ENCODE measurements around the gene COQ9.

The COQ9 gene

GRCh38 chr16:57409870-57410587 lies 37.2 kb upstream of the COQ9 start:
- H3K9me3 ChIP-seq (ENCODE audit: control insufficient read depth, low read length): no peaks in the 10 kb centered on the region
- no peak for DNase-seq

GRCh38 chr16:57411362-57411976 lies 35.8 kb upstream of the COQ9 start:
- H3K36me3 ChIP-seq (ENCODE audit: control insufficient read depth, insufficient read depth, low read length): no peaks in the 10 kb centered on the region

More at GRCh38 chr16:57409870-57410587, 37.2 kb upstream of the COQ9 start:
- no peak overlapping the region for H3K27ac ChIP-seq (ENCODE audit: insufficient read depth, low read length, poor library complexity, severe bottlenecking)
- no peak overlapping the region for H3K4me3 ChIP-seq (ENCODE audit: insufficient read depth, low read depth, low read length, poor library complexity, severe bottlenecking)
- H3K36me3 ChIP-seq (ENCODE audit: control insufficient read depth, insufficient read depth, low read length): no peaks in the 10 kb centered on the region
- H3K4me1 ChIP-seq (ENCODE audit: control insufficient read depth, insufficient read depth, low read length, poor library complexity, severe bottlenecking): no peaks in the 10 kb centered on the region
- H3K27me3 ChIP-seq (replicated peaks; ENCODE audit: control insufficient read depth, insufficient read depth, low read length, poor library complexity, severe bottlenecking): no peaks in the 10 kb centered on the region

GRCh38 chr16:57412584-57412983 lies 34.7 kb upstream of the COQ9 start:
- H3K27ac ChIP-seq (ENCODE audit: insufficient read depth, low read length, poor library complexity, severe bottlenecking): no peak overlapping the region
- peaks cover 7% of the 10 kb centered on the region for H3K4me1 ChIP-seq (ENCODE audit: control insufficient read depth, insufficient read depth, low read length, poor library complexity, severe bottlenecking)
- no peaks in the 10 kb centered on the region for H3K36me3 ChIP-seq (ENCODE audit: control insufficient read depth, insufficient read depth, low read length)
- no peaks in the 10 kb centered on the region for H3K9me3 ChIP-seq (ENCODE audit: control insufficient read depth, low read length)
- no peak for DNase-seq
- H3K27me3 ChIP-seq (replicated peaks; ENCODE audit: control insufficient read depth, insufficient read depth, low read length, poor library complexity, severe bottlenecking): no peaks in the 10 kb centered on the region
- no peak overlapping the region for H3K4me3 ChIP-seq (ENCODE audit: insufficient read depth, low read depth, low read length, poor library complexity, severe bottlenecking)

More at GRCh38 chr16:57411362-57411976, 35.8 kb upstream of the COQ9 start:
- Histone ChIP-seq H3K27ac (ENCODE audit: insufficient read depth, low read length, poor library complexity, severe bottlenecking) (no peak overlapping the region), H3K9me3 (ENCODE audit: control insufficient read depth, low read length) (no peaks in the 10 kb centered on the region), H3K4me1 (ENCODE audit: control insufficient read depth, insufficient read depth, low read length, poor library complexity, severe bottlenecking) (no peaks in the 10 kb centered on the region), H3K4me3 (ENCODE audit: insufficient read depth, low read depth, low read length, poor library complexity, severe bottlenecking) (no peak overlapping the region), H3K27me3 (replicated peaks; ENCODE audit: control insufficient read depth, insufficient read depth, low read length, poor library complexity, severe bottlenecking) (no peaks in the 10 kb centered on the region)
- DNase-seq: no peak

DNA sequence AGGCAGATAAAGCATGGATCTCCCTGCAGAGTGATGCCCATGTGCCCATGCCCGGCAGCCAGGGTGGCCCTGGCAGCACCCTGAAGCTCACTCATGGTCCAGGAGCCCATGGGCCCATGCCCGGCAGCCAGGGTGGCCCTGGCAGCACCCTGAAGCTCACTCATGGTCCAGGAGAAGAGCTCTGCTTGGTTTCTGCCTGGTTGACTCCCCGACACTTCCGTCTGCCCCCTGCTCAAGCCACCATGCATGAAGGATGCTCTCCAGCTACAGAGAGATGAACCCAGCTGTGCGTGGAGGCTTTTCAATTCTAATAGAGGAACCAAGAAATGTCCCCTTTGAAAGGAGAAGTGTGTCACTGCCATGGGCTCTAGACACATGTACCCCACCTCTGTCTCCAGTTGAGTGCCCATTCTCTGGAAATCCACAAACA lies 34.0 kb upstream of the COQ9 start:
- Histone ChIP-seq H3K36me3 (ENCODE audit: control insufficient read depth, insufficient read depth, low read length) (no peaks in the 10 kb centered on the region), H3K9me3 (ENCODE audit: control insufficient read depth, low read length) (no peaks in the 10 kb centered on the region), H3K4me3 (ENCODE audit: insufficient read depth, low read depth, low read length, poor library complexity, severe bottlenecking) (no peak overlapping the region), H3K4me1 (ENCODE audit: control insufficient read depth, insufficient read depth, low read length, poor library complexity, severe bottlenecking) (peaks cover 7% of the 10 kb centered on the region), H3K27ac (ENCODE audit: insufficient read depth, low read length, poor library complexity, severe bottlenecking) (no peak overlapping the region), H3K27me3 (replicated peaks; ENCODE audit: control insufficient read depth, insufficient read depth, low read length, poor library complexity, severe bottlenecking) (no peaks in the 10 kb centered on the region)
- no peak for DNase-seq

DNA sequence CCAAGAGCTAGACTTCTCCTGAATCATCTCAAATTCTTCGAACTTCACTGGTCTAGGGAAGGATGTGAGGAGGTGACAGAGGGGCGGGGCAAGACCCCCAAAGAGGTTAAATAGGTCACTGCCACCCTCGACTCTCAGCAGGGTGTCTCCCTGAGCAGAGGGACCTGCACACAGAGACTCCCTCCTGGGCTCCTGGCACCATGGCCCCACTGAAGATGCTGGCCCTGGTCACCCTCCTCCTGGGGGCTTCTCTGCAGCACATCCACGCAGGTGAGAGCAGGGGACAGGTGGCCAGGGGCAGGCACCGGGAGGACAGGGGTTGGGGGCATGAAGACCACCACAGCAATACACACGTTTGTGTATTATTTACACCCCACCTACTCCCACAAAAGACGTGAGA lies 33.5 kb upstream of the COQ9 start:
- peaks cover 8% of the 10 kb centered on the region for H3K4me1 ChIP-seq (ENCODE audit: control insufficient read depth, insufficient read depth, low read length, poor library complexity, severe bottlenecking)
- no peak overlapping the region for H3K27ac ChIP-seq (ENCODE audit: insufficient read depth, low read length, poor library complexity, severe bottlenecking)
- no peaks in the 10 kb centered on the region for H3K36me3 ChIP-seq (ENCODE audit: control insufficient read depth, insufficient read depth, low read length)
- no peak for DNase-seq
- no peak overlapping the region for H3K4me3 ChIP-seq (ENCODE audit: insufficient read depth, low read depth, low read length, poor library complexity, severe bottlenecking)
- no peaks in the 10 kb centered on the region for H3K27me3 ChIP-seq (replicated peaks; ENCODE audit: control insufficient read depth, insufficient read depth, low read length, poor library complexity, severe bottlenecking)
- H3K9me3 ChIP-seq (ENCODE audit: control insufficient read depth, low read length): no peaks in the 10 kb centered on the region

- DNase-seq: no peak
- no peaks in the 10 kb centered on the region for H3K27me3 ChIP-seq (replicated peaks; ENCODE audit: control insufficient read depth, insufficient read depth, low read length, poor library complexity, severe bottlenecking)
- H3K36me3 ChIP-seq (ENCODE audit: control insufficient read depth, insufficient read depth, low read length): no peaks in the 10 kb centered on the region
- H3K9me3 ChIP-seq (ENCODE audit: control insufficient read depth, low read length): no peaks in the 10 kb centered on the region
- no peak overlapping the region for H3K27ac ChIP-seq (ENCODE audit: insufficient read depth, low read length, poor library complexity, severe bottlenecking)
- no peak overlapping the region for H3K4me3 ChIP-seq (ENCODE audit: insufficient read depth, low read depth, low read length, poor library complexity, severe bottlenecking)
- H3K4me1 ChIP-seq (ENCODE audit: control insufficient read depth, insufficient read depth, low read length, poor library complexity, severe bottlenecking): peaks cover 13% of the 10 kb centered on the region
Observed at GRCh38 chr16:57416084-57416483, 31.2 kb upstream of the COQ9 start.

GRCh38 chr16:57419506-57419905 lies 27.8 kb upstream of the COQ9 start:
- Histone ChIP-seq H3K9me3 (ENCODE audit: control insufficient read depth, low read length) (no peaks in the 10 kb centered on the region), H3K4me1 (ENCODE audit: control insufficient read depth, insufficient read depth, low read length, poor library complexity, severe bottlenecking) (peaks cover 13% of the 10 kb centered on the region), H3K27me3 (replicated peaks; ENCODE audit: control insufficient read depth, insufficient read depth, low read length, poor library complexity, severe bottlenecking) (no peaks in the 10 kb centered on the region), H3K27ac (ENCODE audit: insufficient read depth, low read length, poor library complexity, severe bottlenecking) (no peak overlapping the region), H3K4me3 (ENCODE audit: insufficient read depth, low read depth, low read length, poor library complexity, severe bottlenecking) (no peak overlapping the region), H3K36me3 (ENCODE audit: control insufficient read depth, insufficient read depth, low read length) (no peaks in the 10 kb centered on the region)
- no peak for DNase-seq

- H3K27me3 ChIP-seq (replicated peaks; ENCODE audit: control insufficient read depth, insufficient read depth, low read length, poor library complexity, severe bottlenecking): no peaks in the 10 kb centered on the region
- H3K36me3 ChIP-seq (ENCODE audit: control insufficient read depth, insufficient read depth, low read length): no peaks in the 10 kb centered on the region
- H3K4me3 ChIP-seq (ENCODE audit: insufficient read depth, low read depth, low read length, poor library complexity, severe bottlenecking): no peak overlapping the region
- no peak for DNase-seq
- H3K4me1 ChIP-seq (ENCODE audit: control insufficient read depth, insufficient read depth, low read length, poor library complexity, severe bottlenecking): peaks cover 6% of the 10 kb centered on the region
- H3K27ac ChIP-seq (ENCODE audit: insufficient read depth, low read length, poor library complexity, severe bottlenecking): no peak overlapping the region
- no peaks in the 10 kb centered on the region for H3K9me3 ChIP-seq (ENCODE audit: control insufficient read depth, low read length)
Observed at GRCh38 chr16:57422026-57422944, 25.0 kb upstream of the COQ9 start.

DNA sequence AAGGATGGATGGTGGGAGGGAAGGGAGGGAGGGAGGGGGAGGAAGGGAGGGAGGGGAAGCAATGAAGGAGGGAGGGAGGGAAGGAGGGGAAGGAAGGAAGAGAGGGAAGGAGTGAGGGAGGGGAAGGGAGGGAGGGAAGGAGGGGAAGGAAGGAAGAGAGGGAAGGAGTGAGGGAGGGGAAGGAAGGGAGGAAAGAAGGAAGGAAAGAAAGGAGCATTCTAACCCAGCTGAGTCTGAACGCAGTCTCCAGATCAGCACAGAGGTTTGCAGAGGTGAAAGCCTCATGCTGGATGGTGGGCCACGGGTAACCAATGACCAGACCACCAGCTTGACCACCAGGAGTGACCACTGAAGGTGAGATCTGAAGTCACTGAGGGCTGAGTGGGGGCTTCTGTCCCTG lies 24.1 kb upstream of the COQ9 start:
- H3K9me3 ChIP-seq (ENCODE audit: control insufficient read depth, low read length): no peaks in the 10 kb centered on the region
- DNase-seq: no peak
- no peak overlapping the region for H3K4me3 ChIP-seq (ENCODE audit: insufficient read depth, low read depth, low read length, poor library complexity, severe bottlenecking)
- H3K36me3 ChIP-seq (ENCODE audit: control insufficient read depth, insufficient read depth, low read length): peaks cover 5% of the 10 kb centered on the region
- H3K27me3 ChIP-seq (replicated peaks; ENCODE audit: control insufficient read depth, insufficient read depth, low read length, poor library complexity, severe bottlenecking): no peaks in the 10 kb centered on the region
- no peak overlapping the region for H3K27ac ChIP-seq (ENCODE audit: insufficient read depth, low read length, poor library complexity, severe bottlenecking)
- peaks cover 6% of the 10 kb centered on the region for H3K4me1 ChIP-seq (ENCODE audit: control insufficient read depth, insufficient read depth, low read length, poor library complexity, severe bottlenecking)

DNA sequence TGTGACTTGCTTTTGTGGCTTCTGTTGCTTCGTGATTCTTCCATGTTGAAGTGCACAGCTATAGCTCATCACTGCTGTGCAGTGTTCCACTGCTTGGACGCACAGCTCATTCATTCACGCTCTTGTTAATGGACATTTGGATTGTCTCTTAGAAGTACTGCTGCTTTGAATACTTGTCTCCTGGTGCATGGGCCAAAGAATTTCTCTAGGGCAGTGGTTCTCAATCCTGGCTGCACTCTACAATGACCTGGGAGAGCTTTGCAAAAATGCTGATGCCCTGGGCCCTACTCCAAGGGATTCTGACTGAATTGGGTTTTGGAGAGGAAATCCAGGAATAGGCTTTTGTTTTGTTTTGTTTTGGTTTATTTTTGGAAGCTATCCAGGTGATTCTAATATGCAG lies 22.7 kb upstream of the COQ9 start:
- Histone ChIP-seq H3K36me3 (ENCODE audit: control insufficient read depth, insufficient read depth, low read length) (peaks cover 16% of the 10 kb centered on the region), H3K27me3 (replicated peaks; ENCODE audit: control insufficient read depth, insufficient read depth, low read length, poor library complexity, severe bottlenecking) (no peaks in the 10 kb centered on the region), H3K27ac (ENCODE audit: insufficient read depth, low read length, poor library complexity, severe bottlenecking) (no peak overlapping the region), H3K4me3 (ENCODE audit: insufficient read depth, low read depth, low read length, poor library complexity, severe bottlenecking) (no peak overlapping the region), H3K4me1 (ENCODE audit: control insufficient read depth, insufficient read depth, low read length, poor library complexity, severe bottlenecking) (no peaks in the 10 kb centered on the region), H3K9me3 (ENCODE audit: control insufficient read depth, low read length) (no peaks in the 10 kb centered on the region)
- no peak for DNase-seq
